Cardiac septum (tissue), 1 donor: ENCODE results near the gene SRPRA. TPM values are rescaled to one million over a fixed set of nuclear protein-coding genes. Genes with fewer than 3 reads are reported as not detected.
"Not testable (repeated sequence)": the region's sequence is repeated elsewhere in the genome, so short reads cannot be mapped to it uniquely, and the experiment has no call there.

Experiments
- DNase-seq: peaks from one replicate; pipeline ENCODE4 v3.0.0-alpha.2; 2020; ENCODE audit warnings: low spot score
- intact Hi-C: fragments of 100-400 bp; cut with DNase I; formaldehyde crosslinking; loops from one replicate; pipeline ENCODE4 v1.14.0; 2022
- long read RNA-seq: library from polyadenylated mRNA; unstranded; transcript quantifications from one replicate; pipeline ENCODE4 v2.0.0, GENCODE V29; 2021
- total RNA-seq: library from RNA; stranded (reverse); fragmentation: NEBNext Ultra II Directional; extraction: Animal tissue kit (Norgen Biotek cat#: 25700); gene quantifications from one replicate; pipeline ENCODE4 v1.2.1, GENCODE V29; 2021
- donor health status: DM: no; HTN: no; CAD: no.

SRPRA gene
- 77.4 TPM for total RNA-seq
- long read RNA-seq, transcript SRPRA-201 (14 exons, 3,069 nt) = major isoform, 58 of 88 reads
- long read RNA-seq, partial matches to known transcripts = 17 of 88 reads
- long read RNA-seq, other reads (novel, unspliced or antisense) = 13 of 88 reads

GRCh38 chr11:126268708-126269579, at the start of gene SRPRA, which contains the start of gene FOXRED1:
SRPRA (minus strand) TSS chr11:126268895; CDS start chr11:126268804, 91 bp downstream.
FOXRED1 (plus strand) TSS chr11:126269154; CDS start chr11:126269207, 53 bp downstream.
- peak; percentile 100 for DNase-seq
- intact Hi-C loops = loop anchor here (1.0 to 10.0 kb wide), 3 partner anchors 58 to 344 kb away; partner anchors contain the start of genes CDON, FAM118B and RPUSD4

DNA sequence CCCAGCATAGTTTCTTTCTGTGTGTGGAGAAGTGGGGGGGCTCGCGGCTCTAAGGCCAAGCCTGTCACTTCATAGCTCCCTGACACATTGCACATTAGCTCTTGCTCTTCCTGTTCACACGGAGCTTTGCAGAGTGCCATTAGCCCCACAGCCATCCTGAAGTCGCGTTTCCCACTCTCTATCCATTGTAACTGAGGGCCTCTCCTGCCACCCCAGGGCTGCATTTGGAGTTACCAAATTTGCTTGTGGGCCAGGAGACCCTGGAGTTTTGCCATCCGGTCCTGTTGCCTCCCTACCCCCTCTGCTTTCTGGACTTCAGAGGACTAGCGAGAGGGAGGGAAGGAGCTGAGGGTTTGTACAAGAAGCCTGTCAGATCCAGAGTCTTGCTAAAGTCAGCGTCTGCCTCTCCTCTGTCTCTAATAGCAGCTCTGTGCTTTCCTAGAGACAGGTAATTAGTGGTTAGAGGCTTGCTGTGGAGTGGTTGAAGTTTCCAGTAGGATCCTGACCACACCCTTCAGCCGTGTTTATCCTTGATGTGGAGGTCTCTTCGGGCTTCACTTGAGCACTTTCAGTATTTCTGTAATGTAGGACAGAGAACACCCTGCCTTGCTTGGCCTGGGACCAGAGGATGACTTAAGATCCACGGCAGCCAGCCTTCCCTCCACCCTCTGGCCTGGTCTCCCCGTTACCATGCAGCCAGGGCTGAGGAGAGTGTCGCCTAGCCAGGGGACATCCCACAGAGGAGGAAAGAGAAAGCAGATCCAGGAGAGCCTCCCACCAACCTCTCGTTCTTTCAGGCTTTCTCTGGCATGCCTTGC, 49.3 kb upstream of the SRPRA start:
- no peak for DNase-seq
- intact Hi-C loops = loop anchor here (1.0 kb wide), 1 partner anchor 97 kb away; no protein-coding TSS in a partner anchor

GRCh38 chr11:126317432-126317755, 48.7 kb upstream of the SRPRA start:
- intact Hi-C loops = no loop called here
- no peak for DNase-seq

GRCh38 chr11:126313826-126314225, 45.1 kb upstream of the SRPRA start:
- intact Hi-C loops = loop anchor here (5.0 kb wide), 3 partner anchors 33 to 1033 kb away; no protein-coding TSS in a partner anchor
- no peak for DNase-seq

GRCh38 chr11:126312961-126313360, 44.3 kb upstream of the SRPRA start:
- intact Hi-C loops = loop anchor here (5.0 kb wide), 3 partner anchors 34 to 1034 kb away; no protein-coding TSS in a partner anchor
- DNase-seq = no peak

- DNase-seq = no peak
- intact Hi-C loops = loop anchor here (2.0 to 5.0 kb wide), 4 partner anchors 36 to 1036 kb away; no protein-coding TSS in a partner anchor
Measured at GRCh38 chr11:126311401-126312291, 43.0 kb upstream of the SRPRA start.

- intact Hi-C loops = loop anchor here (2.0 to 5.0 kb wide), 4 partner anchors 36 to 1036 kb away; no protein-coding TSS in a partner anchor
- no peak for DNase-seq
Measured at GRCh38 chr11:126310992-126311310, 42.3 kb upstream of the SRPRA start.

DNA sequence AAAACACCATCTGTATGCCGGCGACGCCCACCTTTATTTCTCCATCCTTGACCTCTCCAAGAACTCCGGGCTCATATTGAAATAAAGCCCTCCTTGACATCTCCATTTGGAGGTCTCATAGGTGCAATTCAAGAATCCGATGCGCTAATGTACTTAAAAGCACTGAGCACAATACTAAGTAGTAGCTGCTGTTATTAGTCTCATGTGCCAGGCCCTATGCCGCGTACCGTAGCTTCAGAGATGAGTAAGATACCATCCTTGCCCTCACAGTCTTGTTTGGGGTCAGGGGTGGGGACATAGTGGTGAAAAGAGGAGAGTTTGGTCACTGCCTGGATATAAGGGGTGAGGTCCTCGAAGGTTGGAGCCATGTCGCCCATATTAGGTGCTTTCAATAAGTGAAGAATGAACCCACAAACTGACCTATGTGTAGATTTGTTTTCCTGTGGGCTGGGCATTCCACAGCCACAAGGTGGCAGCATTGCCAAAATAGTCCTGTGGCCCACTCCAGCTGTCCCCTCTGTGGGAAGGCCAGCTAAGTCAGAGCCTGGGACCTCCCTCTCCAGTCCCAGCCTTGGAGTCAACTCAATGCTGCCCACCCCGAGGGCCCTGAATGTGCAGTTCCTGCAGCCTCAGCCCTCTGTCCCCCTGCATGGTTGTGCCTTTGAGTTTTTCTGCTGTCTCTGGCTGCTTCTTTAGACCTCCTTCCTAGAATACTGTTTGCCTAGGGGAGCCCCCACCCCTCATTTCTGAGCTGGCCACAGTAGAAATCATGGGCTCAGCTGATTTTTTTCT, 41.7 kb upstream of the SRPRA start:
- intact Hi-C loops = loop anchor here (2.0 to 5.0 kb wide), 4 partner anchors 37 to 1037 kb away; no protein-coding TSS in a partner anchor

DNA sequence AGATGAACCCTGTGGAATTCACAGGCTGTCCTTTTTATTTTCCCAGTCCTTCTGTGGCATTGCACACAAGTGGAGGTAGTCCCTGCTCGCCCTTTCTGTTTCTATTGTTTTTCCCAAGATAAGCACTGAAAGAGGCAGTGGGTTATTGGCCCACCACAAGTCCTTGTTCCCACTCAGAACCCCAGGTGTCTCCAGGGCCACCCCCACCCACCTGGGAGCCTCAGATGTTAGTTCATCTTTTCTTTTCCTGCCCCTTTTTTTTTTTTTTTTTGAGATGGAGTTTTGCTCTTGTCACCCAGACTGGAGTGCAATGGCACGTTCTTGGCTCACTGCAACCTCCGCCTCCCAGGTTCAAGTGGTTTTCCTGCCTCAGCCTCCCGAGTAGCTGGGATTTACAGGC, 40.1 kb upstream of the SRPRA start:
- not testable (repeated sequence) for DNase-seq
- intact Hi-C loops = loop anchor here (1.0 to 10.0 kb wide), 2 partner anchors 172 to 686 kb away; no protein-coding TSS in a partner anchor

More for the DNA sequence above, 41.7 kb upstream of the SRPRA start:
- DNase-seq = peak; percentile 85

DNA sequence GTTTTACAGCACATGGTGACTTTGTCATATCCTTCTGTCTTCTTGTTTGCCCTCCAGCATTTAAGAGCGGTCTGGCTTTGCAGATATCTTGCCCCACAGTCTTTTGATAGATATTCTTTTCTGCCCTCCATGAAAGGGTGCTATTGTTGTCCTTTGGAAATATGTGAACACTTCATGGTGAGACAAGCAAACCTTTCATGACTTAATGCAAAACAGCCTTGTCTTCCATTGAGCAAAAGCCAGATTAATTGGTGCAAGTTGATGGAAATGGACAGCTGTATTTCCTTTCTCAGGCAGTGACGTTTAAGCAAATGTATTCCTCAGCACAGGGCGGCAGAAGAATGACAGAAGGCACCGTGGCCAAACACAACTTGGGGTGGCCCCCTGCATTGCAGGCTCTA, 39.6 kb upstream of the SRPRA start:
- intact Hi-C loops = loop anchor here (10.0 kb wide), 1 partner anchor 687 kb away; no protein-coding TSS in a partner anchor
- no peak for DNase-seq

DNA sequence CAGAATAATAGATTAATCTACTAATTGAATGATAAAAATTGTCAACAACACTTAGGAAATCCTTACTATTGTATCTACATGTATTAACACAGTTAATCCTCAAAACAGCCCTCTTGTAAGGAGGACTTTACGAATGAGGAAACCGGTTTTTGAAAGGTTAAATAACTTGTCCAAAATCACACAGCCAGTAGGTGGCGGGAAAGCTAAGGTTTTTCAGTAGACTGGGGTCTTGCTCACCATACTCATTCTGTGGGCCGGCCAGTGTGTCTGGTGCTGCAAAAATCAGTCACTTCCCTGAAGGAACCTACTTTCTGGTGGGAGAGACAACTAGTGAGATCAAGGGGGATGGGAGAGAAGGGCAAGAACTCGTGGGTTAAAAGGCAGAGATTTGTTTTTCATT, 39.0 kb upstream of the SRPRA start:
- no peak for DNase-seq
- intact Hi-C loops = loop anchor here (10.0 kb wide), 1 partner anchor 687 kb away; no protein-coding TSS in a partner anchor

DNA sequence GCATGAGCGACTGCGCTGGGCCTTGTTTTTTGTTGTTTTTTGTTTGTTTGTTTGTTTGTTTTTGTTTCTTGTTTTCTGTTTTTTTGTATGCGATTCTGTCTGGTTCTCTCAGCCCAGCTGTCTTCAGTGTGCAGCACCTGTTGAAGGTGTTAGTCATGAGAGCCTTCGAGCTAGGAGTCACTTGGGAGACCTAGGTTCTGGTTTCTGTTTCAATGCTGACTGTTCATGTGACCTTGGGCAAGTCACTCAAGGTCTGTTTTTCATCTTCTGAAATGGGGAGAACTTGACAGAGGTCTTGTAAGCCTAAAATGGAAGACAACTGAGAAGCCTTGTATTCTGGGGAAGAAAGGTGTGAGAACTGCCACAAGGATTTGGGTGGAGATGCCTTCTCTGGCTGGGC, 37.0 kb upstream of the SRPRA start:
- DNase-seq = no peak
- intact Hi-C loops = loop anchor here (10.0 kb wide), 1 partner anchor 689 kb away; no protein-coding TSS in a partner anchor

DNA sequence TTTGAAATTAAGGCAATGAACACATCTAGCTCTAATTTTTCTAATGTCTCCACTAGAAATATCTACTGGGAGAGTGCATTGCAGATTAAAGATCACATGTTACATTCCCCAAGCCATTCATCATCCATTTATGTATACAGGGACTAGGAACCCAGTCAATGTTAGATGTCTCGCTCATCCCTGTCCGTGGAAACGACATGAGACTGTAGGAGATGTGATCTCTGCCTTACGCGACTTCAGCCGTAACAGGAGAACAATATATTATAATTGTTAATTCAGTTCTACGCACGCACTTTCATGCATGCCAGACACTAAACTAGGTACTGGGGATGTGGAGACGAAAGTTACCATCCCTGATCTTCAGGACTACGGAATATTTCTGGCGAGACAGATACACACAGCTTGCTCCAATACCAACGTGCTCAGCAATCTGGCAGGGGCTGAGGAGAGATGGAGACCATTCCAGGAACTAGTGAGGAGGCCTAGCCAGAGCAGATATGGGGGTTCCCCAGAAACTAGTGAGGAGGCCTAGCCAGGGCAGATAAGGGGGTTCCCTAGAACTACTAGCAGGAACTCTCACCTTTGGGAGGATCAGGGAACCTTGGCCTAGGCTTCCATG, 35.9 kb upstream of the SRPRA start:
- no peak for DNase-seq
- intact Hi-C loops = loop anchor here (10.0 kb wide), 1 partner anchor 690 kb away; no protein-coding TSS in a partner anchor

GRCh38 chr11:126303623-126304456, 35.1 kb upstream of the SRPRA start, which contains the start of gene DCPS:
DCPS (plus strand) TSS chr11:126304060; CDS start chr11:126304081, 21 bp downstream.
- DNase-seq = peak; percentile 97
- intact Hi-C loops = loop anchor here (10.0 kb wide), 1 partner anchor 691 kb away; no protein-coding TSS in a partner anchor

- intact Hi-C loops = no loop called here
- no peak for DNase-seq
Measured at GRCh38 chr11:126297004-126297403, 28.3 kb upstream of the SRPRA start.

GRCh38 chr11:126293726-126294125, 25.0 kb upstream of the SRPRA start:
- DNase-seq = peak; percentile 43
- intact Hi-C loops = no loop called here
